ENCODE results near the gene AADACL4.

DNA sequence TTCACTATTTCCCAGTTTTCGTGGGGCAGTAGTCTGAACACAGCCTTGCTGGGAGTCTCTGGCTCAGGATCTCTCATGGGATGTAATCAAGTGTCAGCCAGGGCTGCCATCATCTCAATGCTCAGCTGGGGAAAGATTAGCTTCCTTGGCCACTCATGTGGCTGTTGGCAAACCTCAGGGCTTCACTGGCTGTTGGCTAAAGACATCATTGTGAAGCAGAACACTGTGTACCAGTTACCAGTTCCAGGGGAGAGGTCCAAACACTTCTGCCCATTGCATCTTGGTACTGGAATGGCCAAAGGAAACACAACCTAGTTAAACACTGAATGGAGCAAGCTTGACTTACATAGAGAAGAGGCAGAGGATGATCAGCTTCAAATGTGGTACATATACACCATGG, 33.7 kb downstream of the AADACL4 start:
- TF ChIP-seq POLR2AphosphoS5 (IDR thresholded peaks at IDR 0.05; ENCODE audit: low read length) = no peak
- TF ChIP-seq, protein P1, sequence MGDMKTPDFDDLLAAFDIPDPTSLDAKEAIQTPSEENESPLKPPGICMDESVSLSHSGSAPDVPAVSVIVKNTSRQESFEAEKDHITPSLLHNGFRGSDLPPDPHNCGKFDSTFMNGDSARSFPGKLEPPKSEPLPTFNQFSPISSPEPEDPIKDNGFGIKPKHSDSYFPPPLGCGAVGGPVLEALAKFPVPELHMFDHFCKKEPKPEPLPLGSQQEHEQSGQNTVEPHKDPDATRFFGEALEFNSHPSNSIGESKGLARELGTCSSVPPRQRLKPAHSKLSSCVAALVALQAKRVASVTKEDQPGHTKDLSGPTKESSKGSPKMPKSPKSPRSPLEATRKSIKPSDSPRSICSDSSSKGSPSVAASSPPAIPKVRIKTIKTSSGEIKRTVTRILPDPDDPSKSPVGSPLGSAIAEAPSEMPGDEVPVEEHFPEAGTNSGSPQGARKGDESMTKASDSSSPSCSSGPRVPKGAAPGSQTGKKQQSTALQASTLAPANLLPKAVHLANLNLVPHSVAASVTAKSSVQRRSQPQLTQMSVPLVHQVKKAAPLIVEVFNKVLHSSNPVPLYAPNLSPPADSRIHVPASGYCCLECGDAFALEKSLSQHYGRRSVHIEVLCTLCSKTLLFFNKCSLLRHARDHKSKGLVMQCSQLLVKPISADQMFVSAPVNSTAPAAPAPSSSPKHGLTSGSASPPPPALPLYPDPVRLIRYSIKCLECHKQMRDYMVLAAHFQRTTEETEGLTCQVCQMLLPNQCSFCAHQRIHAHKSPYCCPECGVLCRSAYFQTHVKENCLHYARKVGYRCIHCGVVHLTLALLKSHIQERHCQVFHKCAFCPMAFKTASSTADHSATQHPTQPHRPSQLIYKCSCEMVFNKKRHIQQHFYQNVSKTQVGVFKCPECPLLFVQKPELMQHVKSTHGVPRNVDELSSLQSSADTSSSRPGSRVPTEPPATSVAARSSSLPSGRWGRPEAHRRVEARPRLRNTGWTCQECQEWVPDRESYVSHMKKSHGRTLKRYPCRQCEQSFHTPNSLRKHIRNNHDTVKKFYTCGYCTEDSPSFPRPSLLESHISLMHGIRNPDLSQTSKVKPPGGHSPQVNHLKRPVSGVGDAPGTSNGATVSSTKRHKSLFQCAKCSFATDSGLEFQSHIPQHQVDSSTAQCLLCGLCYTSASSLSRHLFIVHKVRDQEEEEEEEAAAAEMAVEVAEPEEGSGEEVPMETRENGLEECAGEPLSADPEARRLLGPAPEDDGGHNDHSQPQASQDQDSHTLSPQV (IDR thresholded peaks at IDR 0.05) = no peak

Measured in GM12878 (cell line).